HL-60 (cell line): ENCODE measurements around the gene MRGPRX2.

ENCODE experiments used
- POLR2AphosphoS5 ChIP-seq: IDR thresholded peaks from 2 replicates; pipeline ENCODE4 v1.6.1; 2012; ENCODE audit warnings: low read depth
- REST ChIP-seq: IDR thresholded peaks from 2 replicates; pipeline ENCODE4 v1.6.1; 2012; ENCODE audit warnings: low read depth; ENCODE audit not compliant: insufficient replicate concordance

DNA sequence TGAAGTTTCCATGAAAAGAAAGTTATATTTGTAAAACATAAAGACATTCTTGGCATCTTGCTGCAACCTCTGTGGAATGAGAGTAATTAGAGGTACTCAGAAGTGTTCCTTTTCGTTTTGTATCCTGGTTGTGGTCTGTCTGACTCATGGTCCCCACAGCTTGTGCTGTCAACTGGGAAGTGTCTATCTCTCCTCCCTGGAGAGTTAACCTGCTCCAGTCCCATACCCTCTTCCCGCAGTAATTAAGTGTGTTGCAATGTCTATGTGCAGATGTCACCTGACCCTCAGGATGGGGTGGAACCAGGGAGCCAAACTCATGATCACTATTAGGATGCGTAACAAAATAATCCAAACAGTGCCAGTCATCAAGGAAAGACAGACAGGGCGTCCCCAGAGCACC is 33.5 kb upstream of the MRGPRX2 start:
- TF ChIP-seq POLR2AphosphoS5 (no peak), REST (no peak)
